Spleen (tissue), 11 donors: ENCODE measurements around the gene CYP17A1. TPM values are rescaled to one million over a fixed set of nuclear protein-coding genes. Genes with fewer than 3 reads are reported as not detected.

ENCODE experiments used
- DNase-seq: peaks from one replicate; pipeline ENCODE4 v3.0.0-alpha.2; 2020
- H3K27ac ChIP-seq, 8 donors: fragments of 200-600 bp; sonication (generic) in 7 of 8; 1 replicate in 4 of 8; 2 replicates in 4 of 8; pipeline versions ENCODE4 v1.5.0 to v1.8.0; 2016 to 2021; ENCODE audit warnings: inconsistent platforms in 4 of 8, mild to moderate bottlenecking in 4 of 8, moderate library complexity in 1 of 8
- H3K27me3 ChIP-seq, 7 donors: fragments of 200-600 bp; sonication (generic) in 6 of 7; replicated peaks in 1 of 7; 1 replicate in 4 of 7; 2 replicates in 3 of 7; pipeline versions ENCODE4 v1.5.0 to v1.8.0; 2016 to 2021; ENCODE audit warnings: inconsistent platforms in 3 of 7, mild to moderate bottlenecking in 1 of 7
- H3K36me3 ChIP-seq, 6 donors: fragments of 200-600 bp; sonication (generic) in 5 of 6; 1 replicate in 4 of 6; 2 replicates in 2 of 6; pipeline versions ENCODE4 v1.5.0 to v1.8.0; 2016 to 2021; ENCODE audit warnings: inconsistent platforms in 2 of 6
- H3K4me1 ChIP-seq, 6 donors: fragments of 200-600 bp; sonication (generic) in 5 of 6; 1 replicate in 3 of 6; 2 replicates in 3 of 6; pipeline versions ENCODE4 v1.5.0 to v1.8.0; 2016 to 2021; ENCODE audit warnings: inconsistent platforms in 3 of 6
- H3K4me3 ChIP-seq, 8 donors: fragments of 200-600 bp; sonication (generic) in 7 of 8; 1 replicate in 4 of 8; 2 replicates in 4 of 8; pipeline versions ENCODE4 v1.5.0 to v1.8.0; 2016 to 2021; ENCODE audit warnings: inconsistent platforms in 4 of 8, mild to moderate bottlenecking in 4 of 8, moderate library complexity in 2 of 8
- H3K9me3 ChIP-seq, 8 donors: fragments of 200-600 bp; sonication (generic) in 7 of 8; 1 replicate in 4 of 8; 2 replicates in 4 of 8; pipeline versions ENCODE4 v1.5.0 to v1.8.0; 2016 to 2021; ENCODE audit warnings: inconsistent platforms in 4 of 8
- CTCF ChIP-seq, 11 experiments: fragments of 200-600 bp in 7 of 11; fragments of 450-650 bp in 4 of 11; sonication (generic) in 4 of 11; IDR thresholded peaks in 8 of 11; conservative IDR thresholded peaks in 3 of 11; 1 replicate in 7 of 11; 2 replicates in 4 of 11; pipeline versions ENCODE4 v1.4.0 to v1.8.0; 2016 to 2021; ENCODE audit warnings: antibody characterized with exemption in 11 of 11, inconsistent platforms in 4 of 11, mild to moderate bottlenecking in 1 of 11
- POLR2A ChIP-seq, 3 donors: fragments of 450-650 bp; IDR thresholded peaks; one replicate each; pipeline ENCODE4 v1.5.1; 2017; ENCODE audit warnings: antibody characterized with exemption in 3 of 3, mild to moderate bottlenecking in 1 of 3
- POLR2AphosphoS5 ChIP-seq, 3 donors: sonication (generic); formaldehyde crosslinking; IDR thresholded peaks; one replicate each; pipeline ENCODE4 v1.5.1; 2017; ENCODE audit warnings: antibody characterized with exemption in 3 of 3
- WGBS, 5 donors: extraction: QIAGEN DNeasy Blood & Tissue Kit in 3 of 5; methylation state at CpG; one replicate each; pipeline versions ENCODE4 v1.1.5 to v1.1.7; 2013 to 2018; 5-methylcytosine and 5-hydroxymethylcytosine counted together
- intact Hi-C: fragments of 100-400 bp; cut with DNase I; formaldehyde crosslinking; loops from one replicate; pipeline ENCODE4 v1.15.0; 2023; ENCODE audit warnings: low total_unique reads
- polyA plus RNA-seq, 3 donors: library from polyadenylated mRNA; stranded (reverse); fragments of 200-250 nt; gene quantifications; one replicate each; pipeline ENCODE4 v1.2.1, GENCODE V29; 2013
- total RNA-seq, 7 donors: library from RNA; depleted of rRNA in 3 of 7; stranded (reverse); fragments of >200 nt in 3 of 7; fragmentation: NEBNext Ultra II Directional in 4 of 7; extraction: Animal tissue kit (Norgen Biotek cat#: 25700) in 4 of 7; gene quantifications; one replicate each; pipeline versions ENCODE4 v1.1.0 to v1.2.1, GENCODE V29; 2016 to 2021
- donor health status: healthy with polysubstance abuse.
- donor health status: DM: no; HTN: no; CAD: no; lungs with moderate emphysema.
- donor health status: DM: no; HTN: no; CAD: no.
- donor health status: Bipolar disorder and iron deficiency.
- donor health status: healthy.
- donor health status: DM: no; HTN: no; CAD: no.
- donor health status: DM: yes; HTN: yes; CAD: no.

The CYP17A1 gene
- total and polyA plus RNA-seq, 10 donors, result 0.20 to 1.0 (median 0.30) TPM; not detected in 7

DNA sequence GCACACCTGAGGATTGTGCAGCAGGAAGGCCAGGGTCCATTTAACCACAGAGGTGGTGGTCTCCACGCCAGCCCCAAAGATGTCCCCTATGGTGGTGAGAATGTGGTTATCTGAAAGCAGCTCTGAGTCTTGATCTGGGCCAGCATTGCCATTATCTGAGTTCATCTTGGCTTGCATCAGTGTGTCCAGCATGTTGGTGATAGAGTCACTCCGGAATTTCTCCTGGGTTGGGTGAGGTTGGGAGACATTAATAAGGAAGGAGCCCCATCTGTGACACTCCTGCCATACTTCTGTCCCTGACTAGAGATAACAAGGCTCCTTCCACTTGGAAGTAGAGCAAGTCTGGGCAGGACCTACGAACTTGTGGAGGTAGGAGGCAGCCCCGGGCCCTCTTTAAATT is 4.2 kb downstream of the CYP17A1 start:
- Histone ChIP-seq H3K27ac (no peak overlapping the region), H3K36me3 (no peaks in the 10 kb centered on the region), H3K4me3 (no peak overlapping the region), H3K27me3 (peaks cover 0 to 15% (median 0%) of the 10 kb centered on the region in 7 donors), H3K4me1 (peaks cover 0 to 11% (median 8%) of the 10 kb centered on the region in 6 donors), H3K9me3 (peaks cover 0 to 7% (median 4%) of the 10 kb centered on the region in 8 donors)
- no peak for TF ChIP-seq CTCF (IDR thresholded peaks at IDR 0.05 in 8 of 11, conservative IDR thresholded peaks at IDR 0.05 in 3 of 11)
- no peak for TF ChIP-seq POLR2AphosphoS5 (IDR thresholded peaks at IDR 0.05)
- no peak for TF ChIP-seq POLR2A (IDR thresholded peaks at IDR 0.05)
- 83 to 96% (median 91%) methylated on average over 4 of the region's 4 CpGs for WGBS, 5 donors
- DNase-seq, result no peak
- intact Hi-C loops, result loop anchor here (10.0 kb wide), 1 partner anchor 232 kb away; no protein-coding TSS in a partner anchor

- no peak for TF ChIP-seq CTCF (IDR thresholded peaks at IDR 0.05 in 8 of 11, conservative IDR thresholded peaks at IDR 0.05 in 3 of 11)
- TF ChIP-seq POLR2AphosphoS5 (IDR thresholded peaks at IDR 0.05), result no peak
- WGBS, 5 donors, result 81 to 89% (median 88%) methylated on average over 14 of the region's 14 CpGs
- no peak for DNase-seq
- Histone ChIP-seq H3K4me1 (peaks cover 0 to 11% (median 8%) of the 10 kb centered on the region in 6 donors), H3K36me3 (no peaks in the 10 kb centered on the region), H3K27ac (no peak overlapping the region), H3K27me3 (peaks cover 0 to 15% (median 0%) of the 10 kb centered on the region in 7 donors), H3K9me3 (no peaks in the 10 kb centered on the region), H3K4me3 (no peak overlapping the region)
- intact Hi-C loops, result loop anchor here (10.0 kb wide), 1 partner anchor 233 kb away; no protein-coding TSS in a partner anchor
These were observed 5.0 kb downstream of the CYP17A1 start for GRCh38 chr10:102832248-102832647.

DNA sequence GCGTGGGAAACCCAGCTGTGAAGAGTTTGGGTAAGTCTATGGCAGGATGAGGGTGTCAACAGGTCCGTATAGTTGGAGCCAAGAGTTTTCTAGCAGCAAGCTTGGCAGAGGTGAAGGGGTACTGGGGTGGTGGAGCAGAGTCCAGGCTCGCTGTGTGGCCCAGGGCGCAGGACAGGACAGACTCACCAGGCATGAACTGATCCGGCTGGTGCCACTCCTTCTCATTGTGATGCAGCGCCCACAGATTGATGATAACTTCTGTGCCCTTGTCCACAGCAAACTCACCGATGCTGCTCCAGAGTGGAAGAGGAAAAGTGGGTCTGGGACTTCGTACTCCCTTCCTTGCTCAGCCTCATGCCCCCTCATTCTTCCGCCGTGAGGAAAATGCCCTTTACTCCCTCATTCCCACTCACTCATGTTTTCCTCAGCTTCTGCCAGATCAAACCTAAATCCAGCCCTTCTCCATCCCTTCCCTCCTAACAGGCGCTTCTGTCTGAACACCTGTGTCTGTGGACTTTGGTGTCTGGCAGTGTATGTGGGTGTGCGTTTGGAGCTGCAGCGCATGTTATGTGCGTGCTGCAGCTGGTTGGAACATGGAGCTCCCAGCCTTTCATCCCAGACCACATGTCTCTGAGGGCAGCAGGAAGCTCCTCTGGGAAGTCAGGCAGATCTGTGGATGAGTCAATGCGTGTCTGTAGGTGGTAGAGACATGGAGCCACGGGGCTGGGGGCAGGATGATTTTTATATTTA is 5.7 kb downstream of the CYP17A1 start:
- H3K27ac ChIP-seq, result no peak overlapping the region
- H3K27me3 ChIP-seq, result peaks cover 0 to 15% (median 0%) of the 10 kb centered on the region in 7 donors
- TF ChIP-seq POLR2A (IDR thresholded peaks at IDR 0.05) (no peak), CTCF (IDR thresholded peaks at IDR 0.05 in 8 of 11, conservative IDR thresholded peaks at IDR 0.05 in 3 of 11) (no peak), POLR2AphosphoS5 (IDR thresholded peaks at IDR 0.05) (no peak)
- no peak overlapping the region for H3K4me3 ChIP-seq
- intact Hi-C loops, result loop anchor here (10.0 kb wide), 1 partner anchor 233 kb away; no protein-coding TSS in a partner anchor
- no peaks in the 10 kb centered on the region for H3K36me3 ChIP-seq
- H3K9me3 ChIP-seq, result no peaks in the 10 kb centered on the region
- 73 to 88% (median 83%) methylated on average over 16 of the region's 16 CpGs for WGBS, 5 donors
- H3K4me1 ChIP-seq, result peaks cover 0 to 11% (median 8%) of the 10 kb centered on the region in 6 donors
- no peak for DNase-seq

GRCh38 chr10:102827597-102827975 is 9.6 kb downstream of the CYP17A1 start:
- Histone ChIP-seq H3K27me3 (peaks cover 0 to 3% (median 0%) of the 10 kb centered on the region in 7 donors), H3K4me3 (no peak overlapping the region), H3K36me3 (no peaks in the 10 kb centered on the region), H3K4me1 (no peaks in the 10 kb centered on the region), H3K27ac (no peak overlapping the region), H3K9me3 (no peaks in the 10 kb centered on the region)
- no peak for DNase-seq
- no peak for TF ChIP-seq POLR2A (IDR thresholded peaks at IDR 0.05)
- intact Hi-C loops, result no loop called here
- WGBS, 5 donors, result 73 to 94% (median 77%) methylated on average over 5 of the region's 5 CpGs
